Stimulated activated CD4-positive, alpha-beta T cell treated with anti-CD3 and anti-CD28 coated beads, TNF-alpha, amount 100 ng/mL, for 4 hours (primary cell): ENCODE results near the gene INTS3.

Experiments used
- DNase-seq, 3 experiments: peaks; one replicate each; pipeline ENCODE4 v3.0.0-alpha.2; 2020; ENCODE audit warnings: low read depth in 3 of 3

Gene INTS3

GRCh38 chr1:153796786-153797659 lies 69.2 kb downstream of the INTS3 start:
- peak; percentile 62 to 80 (median 66) for DNase-seq

GRCh38 chr1:153798468-153798780 lies 70.6 kb downstream of the INTS3 start:
- DNase-seq: no peak

- DNase-seq: no peak
These were observed 71.2 kb downstream of the INTS3 start for GRCh38 chr1:153799016-153799415.

DNA sequence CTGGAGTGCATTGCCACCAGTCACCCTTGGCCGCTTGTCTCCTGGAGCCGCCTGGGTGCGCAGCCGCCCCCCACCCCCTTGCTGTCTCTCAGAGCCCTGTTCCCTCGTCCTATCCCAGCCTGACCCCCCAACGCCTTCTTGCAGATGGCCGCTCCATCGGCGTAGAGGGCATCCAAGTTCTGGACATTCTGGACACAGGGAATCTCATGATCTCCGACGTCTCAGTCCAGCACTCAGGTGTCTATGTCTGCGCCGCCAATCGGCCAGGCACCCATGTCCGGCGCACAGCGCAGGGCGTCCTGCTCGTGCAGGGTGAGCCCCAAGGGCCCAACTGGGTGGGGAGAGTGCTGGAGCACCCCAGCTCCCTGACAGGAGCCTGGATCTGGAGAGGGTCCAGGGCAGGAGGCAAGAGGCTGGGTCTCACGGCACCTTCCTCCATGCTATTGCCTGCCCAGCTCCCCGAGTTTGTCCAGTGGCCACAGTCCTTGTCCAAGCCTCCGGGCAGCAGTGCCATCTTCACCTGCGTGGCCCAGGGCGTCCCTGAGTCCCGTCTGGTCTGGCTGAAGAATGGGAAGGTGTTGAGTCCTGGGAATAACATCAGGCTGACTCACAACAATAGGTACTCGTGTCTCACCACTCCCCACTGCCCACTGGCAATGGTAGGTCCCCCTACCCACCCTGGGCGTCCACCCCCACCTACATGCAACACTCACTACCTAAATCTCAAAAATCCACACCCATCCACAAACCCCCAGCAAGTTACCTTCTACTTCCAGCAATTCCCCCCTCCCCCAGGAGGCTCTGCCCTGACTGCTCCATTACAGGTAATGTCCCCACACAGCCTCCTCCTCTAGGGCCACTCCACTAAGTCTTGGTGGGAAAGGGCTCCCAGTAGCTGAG lies 72.0 kb downstream of the INTS3 start:
- no peak for DNase-seq

- no peak for DNase-seq
These were observed 72.7 kb downstream of the INTS3 start for GRCh38 chr1:153800516-153800915.

DNA sequence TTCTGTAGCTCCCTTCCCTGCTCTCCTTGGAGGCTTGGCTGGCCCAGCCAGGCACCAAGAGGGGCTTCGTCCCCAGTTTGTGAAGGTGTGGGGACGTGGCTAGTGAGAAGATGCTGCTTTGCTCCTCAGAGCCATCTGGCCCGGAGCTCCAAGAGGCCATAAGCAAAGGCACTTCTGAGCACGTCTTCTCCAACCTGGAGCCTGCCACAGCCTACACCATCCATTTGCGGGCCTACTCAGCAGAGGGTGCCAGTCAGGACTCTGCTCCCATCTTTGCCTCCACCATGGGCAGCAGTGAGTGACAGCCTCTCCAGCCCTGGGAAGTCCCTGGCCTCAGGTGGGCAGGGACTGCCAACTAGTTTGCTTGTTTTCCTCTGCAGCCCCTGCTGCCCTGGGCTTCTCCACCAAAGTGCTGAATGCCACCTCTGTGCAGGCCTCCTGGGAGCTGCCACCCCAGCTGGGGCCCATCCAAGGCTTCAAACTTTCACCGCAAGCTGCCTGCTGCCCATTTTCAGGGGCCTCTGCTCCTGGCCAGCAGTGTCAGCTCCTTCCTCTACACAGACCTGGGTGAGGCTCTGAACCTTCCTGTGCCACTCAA lies 73.3 kb downstream of the INTS3 start:
- no peak for DNase-seq

- DNase-seq: no peak
These were observed 74.2 kb downstream of the INTS3 start for GRCh38 chr1:153801786-153802697.

- no peak for DNase-seq
These were observed 75.7 kb downstream of the INTS3 start for GRCh38 chr1:153803470-153804056.

- DNase-seq: no peak
These were observed 76.3 kb downstream of the INTS3 start for GRCh38 chr1:153804112-153804511.

DNA sequence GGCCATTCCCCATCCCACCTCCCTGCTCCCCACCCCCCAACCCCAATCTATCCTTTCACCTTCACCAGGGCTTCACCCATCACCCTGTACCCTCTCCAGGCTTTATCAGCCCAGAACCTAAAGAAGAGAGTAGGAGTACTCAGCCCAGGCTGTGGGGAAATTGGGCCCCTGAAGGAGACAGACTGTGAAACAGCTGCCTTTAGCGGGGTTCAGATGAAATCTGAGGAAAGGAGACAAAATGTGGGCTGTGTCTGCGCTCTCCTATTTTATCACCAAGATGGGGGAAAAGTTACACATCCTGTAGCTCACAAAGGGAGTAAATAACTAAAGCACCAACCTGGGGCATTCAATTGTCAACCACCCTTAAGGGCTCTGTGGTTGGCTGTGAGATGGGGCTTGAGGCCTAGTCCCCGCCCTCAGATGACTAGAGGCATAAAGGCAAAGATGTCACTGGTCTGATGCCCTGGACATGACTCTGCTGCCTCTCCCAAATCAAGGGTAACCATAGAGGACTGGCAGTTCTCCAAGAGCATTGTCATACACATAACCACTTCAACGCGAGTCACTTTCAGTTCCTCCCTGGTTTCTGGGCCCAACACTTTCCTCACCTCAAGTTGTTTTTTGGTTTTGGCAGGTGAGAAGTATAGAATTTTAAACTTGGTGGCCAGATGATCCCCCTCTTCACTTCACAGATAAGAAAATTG lies 77.3 kb downstream of the INTS3 start:
- peak in 1 of 3 experiments; percentile 23 for DNase-seq

DNA sequence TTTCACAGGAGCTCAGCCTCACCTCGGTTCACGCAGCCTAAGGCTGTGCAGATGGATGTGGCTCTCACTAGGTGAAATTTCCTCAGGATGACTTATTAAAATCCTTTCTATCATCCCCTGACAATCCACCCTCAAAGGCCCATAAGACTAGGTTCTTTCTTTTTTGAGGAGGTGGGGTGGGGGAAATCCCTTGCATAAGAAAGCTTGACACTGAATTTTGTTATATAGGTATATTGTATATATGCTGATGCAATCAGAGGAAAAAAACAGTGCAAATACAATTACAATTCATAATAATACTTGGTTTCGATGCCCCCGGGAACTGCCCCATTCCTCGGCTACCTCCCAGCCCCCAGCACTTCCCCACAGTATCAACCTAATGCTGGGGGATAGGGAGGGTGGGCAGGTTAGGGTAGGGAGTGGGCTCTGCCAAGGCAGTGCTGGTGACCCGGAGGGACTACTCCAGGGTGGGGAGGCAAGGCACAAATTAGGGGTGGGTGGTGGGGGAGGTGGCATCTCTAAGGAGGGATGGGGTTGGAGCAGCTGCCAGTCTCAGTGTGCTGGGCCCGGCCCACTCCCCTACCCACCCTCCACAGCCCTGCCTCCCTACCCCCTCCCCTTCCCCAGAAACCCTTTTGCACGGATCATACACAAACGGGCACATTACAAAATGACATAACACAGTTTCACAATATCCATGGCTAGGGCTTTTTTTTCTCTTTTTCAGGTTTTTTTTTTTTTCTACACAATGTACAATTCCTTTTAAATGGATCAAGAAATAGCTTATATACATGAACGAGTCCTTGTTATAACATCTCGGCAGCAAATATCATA lies 78.3 kb downstream of the INTS3 start:
- no peak for DNase-seq

DNA sequence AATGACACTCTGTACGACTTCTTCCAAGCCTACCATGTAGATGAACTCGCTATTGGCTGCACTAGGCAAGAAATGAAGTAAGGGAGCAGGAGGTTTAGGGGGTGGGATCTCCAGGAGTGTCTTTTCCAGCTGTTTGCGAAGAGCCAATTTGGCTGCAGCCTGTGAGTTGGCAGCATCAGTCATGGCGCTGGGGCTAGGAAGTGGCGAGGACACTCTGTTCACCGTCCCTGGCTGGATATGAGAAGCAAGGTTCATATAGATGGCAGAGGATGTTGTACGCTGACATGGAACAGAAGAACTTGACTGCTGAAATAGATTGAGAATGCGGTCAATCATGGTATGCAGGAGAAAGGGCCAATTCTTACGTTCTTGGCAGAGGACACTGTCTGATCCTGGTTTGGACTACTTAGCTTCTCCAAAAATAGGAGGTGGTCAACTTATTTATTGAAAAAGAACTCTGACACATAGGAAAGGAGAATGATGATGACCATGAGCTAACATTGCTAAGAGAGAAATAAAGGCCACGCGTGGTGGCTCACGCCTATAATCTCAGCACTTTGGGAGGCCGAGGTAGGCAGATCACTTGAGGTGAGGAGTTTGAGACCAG lies 88.5 kb downstream of the INTS3 start:
- DNase-seq: no peak

- no peak for DNase-seq
These were observed 91.0 kb downstream of the INTS3 start for GRCh38 chr1:153818876-153819275.
